HepG2 (cell line): ENCODE results near the gene EPHB3. TPM values are rescaled to one million over a fixed set of nuclear protein-coding genes. Genes with fewer than 3 reads are reported as not detected.

ENCODE experiments used
- ATAC-seq: fragments of 200-7000 bp; cut with Tn5 transposase; 3 replicates; pipeline ENCODE4 v1.9.1; 2020; ENCODE audit warnings: mild to moderate bottlenecking, moderate library complexity
- BruUV-seq: library from RNA; stranded (reverse); fragments of 400-500 nt; replicated peaks from 2 replicates; lab custom pipeline; 2021; lab: Mats Ljungman, UMichigan
- CTCF ChIA-PET: fragments of 300-600 bp; formaldehyde crosslinking; extraction: SDS; loops from one replicate; lab custom pipeline; 2021; ENCODE audit warnings: low total read pairs, inconsistent platforms, low intra/inter-chr PET ratio; lab: Yijun Ruan, JAX
- POLR2A ChIA-PET: fragments of 350-600 bp; sonication (Branson Sonifier 250); formaldehyde crosslinking; loops from one replicate; lab custom pipeline; 2020; ENCODE audit warnings: antibody characterized with exemption, inconsistent platforms; lab: Yijun Ruan, JAX
- DNase-seq: peaks from one replicate; pipeline ENCODE4 v3.0.0-alpha.2; 2015; ENCODE audit warnings: low spot score
- FAIRE-seq: peaks from 3 replicates; lab custom pipeline; 2011; peaks lifted over from hg19 to GRCh38; lab: Jason Lieb, UNC
- H2AFZ ChIP-seq: one replicate; pipeline ENCODE4 v1.6.1; 2011; ENCODE audit warnings: low read length, inconsistent platforms
- H3K27ac ChIP-seq: fragments of 300-600 bp; 3 replicates; pipeline ENCODE4 v1.8.0; 2011; ENCODE audit warnings: mixed run types, mild to moderate bottlenecking, mixed read lengths, low read length, inconsistent platforms; ENCODE audit not compliant: insufficient read depth; ENCODE audit errors: extremely low read length
- H3K27me3 ChIP-seq, 2 experiments: fragments of 200-600 bp in 1 of 2; 2 replicates in 1 of 2; 3 replicates in 1 of 2; pipeline versions ENCODE4 v1.6.0 to v1.8.0; 2011; ENCODE audit warnings: low read length in 2 of 2, mild to moderate bottlenecking in 2 of 2, moderate library complexity in 2 of 2, inconsistent platforms in 1 of 2; ENCODE audit not compliant: insufficient read depth in 2 of 2, control insufficient read depth in 1 of 2
- H3K36me3 ChIP-seq, 2 experiments: fragments of 200-600 bp in 1 of 2; replicated peaks in 1 of 2; 2 replicates in 1 of 2; 3 replicates in 1 of 2; pipeline versions ENCODE4 v1.5.1 to v1.8.0; 2011; ENCODE audit warnings: low read length in 2 of 2, inconsistent platforms in 1 of 2; ENCODE audit not compliant: insufficient read depth in 2 of 2, control insufficient read depth in 1 of 2
- H3K4me1 ChIP-seq: 2 replicates; pipeline ENCODE4 v1.5.1; 2012; ENCODE audit warnings: low read length, inconsistent platforms; ENCODE audit not compliant: insufficient read depth
- H3K4me2 ChIP-seq: 2 replicates; pipeline ENCODE4 v1.6.0; 2011; ENCODE audit warnings: low read depth, low read length, inconsistent platforms
- H3K4me3 ChIP-seq, 3 experiments: fragments of 200-600 bp in 1 of 3; sonication (generic), shearing (Covaris generic) in 1 of 3; replicated peaks in 1 of 3; 2 replicates each; pipeline ENCODE4 v1.5.1; 2011 to 2016; ENCODE audit warnings: low read length in 3 of 3, inconsistent platforms in 2 of 3, low read depth in 2 of 3, mild to moderate bottlenecking in 2 of 3, control low read depth in 1 of 3, mixed read lengths in 1 of 3; ENCODE audit not compliant: insufficient read depth in 1 of 3
- H3K79me2 ChIP-seq: one replicate; pipeline ENCODE4 v1.6.1; 2011; ENCODE audit warnings: low read length, inconsistent platforms; ENCODE audit not compliant: insufficient read depth
- H3K9ac ChIP-seq: 2 replicates; pipeline ENCODE4 v1.6.0; 2011; ENCODE audit warnings: mild to moderate bottlenecking, low read depth, low read length, inconsistent platforms; ENCODE audit not compliant: insufficient read depth
- H3K9me3 ChIP-seq: 2 replicates; pipeline ENCODE4 v1.5.1; 2012; ENCODE audit warnings: mild to moderate bottlenecking, low read length
- H4K20me1 ChIP-seq: 2 replicates; pipeline ENCODE4 v1.6.0; 2011; ENCODE audit warnings: inconsistent platforms, mild to moderate bottlenecking, low read length, moderate library complexity; ENCODE audit not compliant: insufficient read depth
- E2F1 ChIP-seq: sonication (generic); formaldehyde crosslinking; IDR thresholded peaks from 2 replicates; pipeline ENCODE4 v1.5.0; 2020; ENCODE audit warnings: missing genetic modification reagents
- IKZF5 ChIP-seq: IDR thresholded peaks from 2 replicates; pipeline ENCODE4 v1.6.1; 2018; ENCODE audit warnings: missing genetic modification reagents, mild to moderate bottlenecking, missing compliant biosample characterization
- NFRKB ChIP-seq: fragments of 450-650 bp; IDR thresholded peaks from 2 replicates; pipeline ENCODE4 v1.6.1; 2017
- NR2C2 ChIP-seq: sonication (generic); formaldehyde crosslinking; IDR thresholded peaks from 2 replicates; pipeline ENCODE4 v1.4.0; 2020; ENCODE audit warnings: missing genetic modification reagents, mild to moderate bottlenecking, moderate library complexity, borderline replicate concordance
- PLRG1 ChIP-seq: fragments of 450-650 bp; conservative IDR thresholded peaks from 2 replicates; pipeline ENCODE4 v1.6.1; 2016
- PRMT3 ChIP-seq: sonication (generic); formaldehyde crosslinking; IDR thresholded peaks from 2 replicates; pipeline ENCODE4 v1.8.1; 2022; ENCODE audit warnings: low read depth, mild to moderate bottlenecking, moderate library complexity, missing genetic modification reagents, borderline replicate concordance
- RELA ChIP-seq: sonication (generic); formaldehyde crosslinking; IDR thresholded peaks from 2 replicates; pipeline ENCODE4 v1.4.0; 2020; ENCODE audit warnings: missing genetic modification reagents
- SMARCE1 ChIP-seq: fragments of 450-650 bp; IDR thresholded peaks from 2 replicates; pipeline ENCODE4 v1.6.1; 2017; ENCODE audit warnings: borderline replicate concordance
- TCF12 ChIP-seq, 2 experiments: fragments of 450-650 bp in 1 of 2; sonication (generic) in 1 of 2; formaldehyde crosslinking in 1 of 2; IDR thresholded peaks; 2 replicates each; pipeline versions ENCODE4 v1.6.1 to v1.8.0; 2017 to 2022; ENCODE audit warnings: antibody characterized with exemption in 1 of 2, mild to moderate bottlenecking in 1 of 2, missing genetic modification reagents in 1 of 2, moderate library complexity in 1 of 2
- TMF1 ChIP-seq: sonication (generic); formaldehyde crosslinking; IDR thresholded peaks from 2 replicates; pipeline ENCODE4 v1.8.1; 2022; ENCODE audit warnings: low read depth, missing genetic modification reagents
- TOE1 ChIP-seq: sonication (generic); formaldehyde crosslinking; IDR thresholded peaks from 2 replicates; pipeline ENCODE4 v1.4.0; 2020; ENCODE audit warnings: mild to moderate bottlenecking, missing genetic modification reagents
- ZKSCAN5 ChIP-seq: sonication (generic); formaldehyde crosslinking; IDR thresholded peaks from 2 replicates; pipeline ENCODE4 v1.5.1; 2020; ENCODE audit warnings: mild to moderate bottlenecking, missing genetic modification reagents
- ZNF549 ChIP-seq: sonication (generic); formaldehyde crosslinking; IDR thresholded peaks from 2 replicates; pipeline ENCODE4 v1.5.0; 2020; ENCODE audit warnings: missing genetic modification reagents
- ZNF737 ChIP-seq: sonication (generic); formaldehyde crosslinking; IDR thresholded peaks from 2 replicates; pipeline ENCODE4 v1.5.0; 2020; ENCODE audit warnings: missing genetic modification reagents, mild to moderate bottlenecking, borderline replicate concordance
- ZNF784 ChIP-seq: sonication (generic); formaldehyde crosslinking; IDR thresholded peaks from 2 replicates; pipeline ENCODE4 v1.5.1; 2020; ENCODE audit warnings: missing genetic modification reagents, mild to moderate bottlenecking, borderline replicate concordance
- ZNF841 ChIP-seq: sonication (generic); formaldehyde crosslinking; IDR thresholded peaks from 2 replicates; pipeline ENCODE4 v1.8.1; 2023; ENCODE audit warnings: missing genetic modification reagents, borderline replicate concordance
- WGBS: methylation state at CpG from one replicate; pipeline ENCODE4 v1.1.6; 2017; ENCODE audit warnings: low lambda C conversion rate; 5-methylcytosine and 5-hydroxymethylcytosine counted together
- in situ Hi-C: cut with HindIII; loops from 2 replicates; pipeline ENCODE4 v1.10.0; 2017; ENCODE audit warnings: low pct_unique_long_range_greater_than_20kb; ENCODE audit not compliant: extremely low pct_ligation_motif_present
- intact Hi-C: fragments of 100-400 bp; cut with micrococcal nuclease; formaldehyde crosslinking; loops from one replicate; pipeline ENCODE4 v1.10.0; 2022; ENCODE audit not compliant: unreplicated experiment
- polyA plus RNA-seq, 8 experiments: library from polyadenylated mRNA; depleted of rRNA in 3 of 8; stranded (reverse) in 7 of 8; unstranded in 1 of 8; fragments of >200 nt; fragmentation: Illumina TruSeq in 4 of 8; extraction: Trizol in 4 of 8; gene quantifications; 2 replicates each; pipeline versions ENCODE4 v1.2.1 to v1.2.3, GENCODE V29; 2011 to 2016; ENCODE audit warnings: low read depth in 4 of 8, missing spikeins in 1 of 8, mixed read lengths in 1 of 8; ENCODE audit not compliant: insufficient read depth in 1 of 8
- total RNA-seq, 5 experiments: library from RNA; depleted of rRNA; stranded (reverse); fragments of >200 nt; fragmentation: Illumina TruSeq; extraction: Trizol; gene quantifications; 2 replicates each; pipeline ENCODE4 v1.2.3, GENCODE V29; 2016; ENCODE audit warnings: low read depth in 1 of 5

Gene EPHB3
- total and polyA plus RNA-seq, 2 of the 13 experiments (the other 11 are each of a cell fraction or from before 2014, with no cell fraction given) = 0.01 TPM; not detected in 1

GRCh38 chr3:184549796-184550577, 11.6 kb upstream of the EPHB3 start:
- H2AFZ ChIP-seq = no peak overlapping the region
- FAIRE-seq = no peak
- no peak for TF ChIP-seq SMARCE1
- TF ChIP-seq ZNF549 (CRISPR knock-in tag) = no peak
- TF ChIP-seq IKZF5 = no peak
- TF ChIP-seq ZNF737 (CRISPR knock-in tag) = no peak
- CTCF ChIA-PET = no interaction called here
- no peaks in the 10 kb centered on the region for H3K79me2 ChIP-seq
- no peaks in the 10 kb centered on the region for H3K4me1 ChIP-seq
- H3K4me3 ChIP-seq = no peak overlapping the region
- ATAC-seq = no peak
- H3K36me3 ChIP-seq = no peaks in the 10 kb centered on the region
- H3K4me2 ChIP-seq = no peak overlapping the region
- no peak overlapping the region for H3K9ac ChIP-seq
- intact Hi-C loops (no loop called here), in situ Hi-C loops (no loop called here)
- POLR2A ChIA-PET = no interaction called here
- peaks cover 2 to 44% of the 10 kb centered on the region in 2 experiments; a peak in 4 of 5 replicates for H3K27me3 ChIP-seq
- DNase-seq = no peak
- WGBS = 63% methylated on average over 7 of the region's 15 CpGs
- no peak overlapping the region for H3K27ac ChIP-seq
- no peaks in the 10 kb centered on the region for H3K9me3 ChIP-seq
- H4K20me1 ChIP-seq = no peaks in the 10 kb centered on the region
- BruUV-seq = no TSS peak

GRCh38 chr3:184551103-184551502, 10.5 kb upstream of the EPHB3 start:
- Histone ChIP-seq H3K9ac (no peak overlapping the region), H3K79me2 (no peaks in the 10 kb centered on the region), H3K36me3 (no peaks in the 10 kb centered on the region), H3K4me2 (no peak overlapping the region), H4K20me1 (no peaks in the 10 kb centered on the region), H3K4me1 (no peaks in the 10 kb centered on the region), H3K4me3 (no peak overlapping the region), H2AFZ (no peak overlapping the region), H3K27ac (no peak overlapping the region), H3K27me3 (peaks cover 2 to 53% of the 10 kb centered on the region in 2 experiments), H3K9me3 (no peaks in the 10 kb centered on the region)
- no peak for FAIRE-seq
- TF ChIP-seq TCF12 (IDR thresholded peaks at IDR 0.05) (no peak), TCF12 (CRISPR knock-in tag; IDR thresholded peaks at IDR 0.05) (no peak), ZNF841 (CRISPR knock-in tag) (no peak), NFRKB (no peak), PRMT3 (CRISPR knock-in tag) (no peak), ZKSCAN5 (CRISPR knock-in tag) (no peak), RELA (CRISPR knock-in tag) (no peak), NR2C2 (no peak), E2F1 (no peak), TOE1 (no peak), TMF1 (no peak), ZNF784 (no peak), PLRG1 (no peak)
- ChIA-PET POLR2A (no interaction called here), CTCF (no interaction called here)
- no peak for DNase-seq
- no peak; the same call in 2 of the 3 replicates for ATAC-seq
- no TSS peak for BruUV-seq
- in situ Hi-C loops (no loop called here), intact Hi-C loops (no loop called here)
- 5% methylated on average over 4 of the region's 8 CpGs for WGBS
